Measurements from ENCODE around the gene PAK3. TPM values are rescaled to one million over a fixed set of nuclear protein-coding genes. Genes with fewer than 3 reads are reported as not detected.

PAK3 gene
- 1 to 10 TPM; 1.3 to 7.0 (median 4.0) TPM for total RNA-seq

DNA sequence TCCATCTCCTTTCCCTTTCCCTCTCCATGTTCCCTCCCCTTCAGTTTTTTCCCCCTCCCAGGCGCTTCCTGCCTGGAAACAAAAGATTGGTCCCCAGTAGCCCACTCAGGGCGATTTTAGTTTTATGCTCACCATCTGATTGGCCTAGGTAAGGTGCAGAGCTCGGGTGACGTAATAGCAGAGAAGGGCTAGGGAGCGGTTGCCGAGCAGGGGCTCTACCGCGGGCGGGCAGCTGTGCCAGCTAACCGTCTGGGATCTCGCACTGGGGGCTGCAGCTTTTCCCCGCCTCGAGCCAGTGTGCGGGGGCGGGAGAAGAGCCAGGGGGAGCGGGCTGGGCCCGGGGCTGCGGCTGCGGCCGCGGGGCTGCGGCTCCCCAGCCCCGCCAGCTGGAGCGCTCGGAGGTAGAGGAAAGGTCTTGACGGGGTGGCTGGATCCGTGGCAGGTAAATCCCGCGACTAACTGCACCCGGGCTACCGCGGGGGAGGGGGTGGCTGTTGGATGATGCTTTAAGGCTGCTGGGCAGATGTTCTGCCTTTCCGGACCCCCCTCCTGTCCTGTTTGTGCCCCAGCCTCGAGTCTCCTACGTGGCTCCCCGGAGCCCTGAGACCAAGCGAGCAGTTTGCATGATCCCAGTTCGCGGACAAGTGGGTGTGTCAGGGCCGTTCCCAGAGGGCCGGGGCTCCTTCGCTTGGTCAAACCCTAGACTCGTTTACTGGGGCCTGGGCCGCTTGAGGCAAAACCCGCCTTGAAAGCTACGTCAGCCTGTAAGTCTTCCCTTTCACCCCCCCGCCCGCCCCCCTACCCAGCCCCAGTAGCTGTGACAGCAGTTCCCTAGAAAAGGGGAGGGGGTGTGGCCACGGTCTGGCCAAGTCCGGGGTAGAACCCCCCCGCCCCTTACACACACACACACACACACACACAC is at the start of gene PAK3:
Gene PAK3 (plus strand): TSS at position 218 of the 922 bp plus-strand sequence. CDS start 26,913 bp downstream, outside the sequence.
- peak in 1 of 2 donors; percentile 18 for DNase-seq (ENCODE audit: low spot score in 2 of 2)
- 1 to 17% methylated on average over 19 to 50 of the region's 51 CpGs for WGBS, 2 donors
- intact Hi-C loops (cut with DNase I; ENCODE audit: low total_unique reads), result no loop called here
- H3K4me3 ChIP-seq (ENCODE audit: low read depth, poor library complexity, severe bottlenecking), result no peak within 1 kb of the TSS
- TF ChIP-seq, protein P1, sequence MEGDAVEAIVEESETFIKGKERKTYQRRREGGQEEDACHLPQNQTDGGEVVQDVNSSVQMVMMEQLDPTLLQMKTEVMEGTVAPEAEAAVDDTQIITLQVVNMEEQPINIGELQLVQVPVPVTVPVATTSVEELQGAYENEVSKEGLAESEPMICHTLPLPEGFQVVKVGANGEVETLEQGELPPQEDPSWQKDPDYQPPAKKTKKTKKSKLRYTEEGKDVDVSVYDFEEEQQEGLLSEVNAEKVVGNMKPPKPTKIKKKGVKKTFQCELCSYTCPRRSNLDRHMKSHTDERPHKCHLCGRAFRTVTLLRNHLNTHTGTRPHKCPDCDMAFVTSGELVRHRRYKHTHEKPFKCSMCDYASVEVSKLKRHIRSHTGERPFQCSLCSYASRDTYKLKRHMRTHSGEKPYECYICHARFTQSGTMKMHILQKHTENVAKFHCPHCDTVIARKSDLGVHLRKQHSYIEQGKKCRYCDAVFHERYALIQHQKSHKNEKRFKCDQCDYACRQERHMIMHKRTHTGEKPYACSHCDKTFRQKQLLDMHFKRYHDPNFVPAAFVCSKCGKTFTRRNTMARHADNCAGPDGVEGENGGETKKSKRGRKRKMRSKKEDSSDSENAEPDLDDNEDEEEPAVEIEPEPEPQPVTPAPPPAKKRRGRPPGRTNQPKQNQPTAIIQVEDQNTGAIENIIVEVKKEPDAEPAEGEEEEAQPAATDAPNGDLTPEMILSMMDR (IDR thresholded peaks at IDR 0.05), result no peak
- no peak for TF ChIP-seq POLR2A (IDR thresholded peaks at IDR 0.05)

DNA sequence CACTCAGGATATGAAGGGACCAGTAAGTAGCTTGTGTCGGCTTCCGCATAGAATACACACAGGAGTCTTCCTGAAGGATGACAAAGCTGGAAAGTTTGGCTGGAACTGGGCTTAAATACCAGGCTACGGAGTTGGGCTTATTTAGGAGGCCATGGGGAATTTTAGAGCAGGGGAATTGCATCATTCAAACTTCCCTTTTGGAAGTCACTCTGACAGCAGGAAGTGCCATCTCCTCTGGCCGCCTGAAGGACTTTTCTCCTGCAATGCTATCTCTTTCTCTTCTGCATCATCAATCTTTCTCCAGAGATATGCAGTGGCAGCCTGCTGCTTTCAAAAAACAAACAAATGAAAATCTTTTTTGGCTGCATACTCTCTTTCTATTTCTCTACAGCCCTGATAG is 48.4 kb upstream of the PAK3 start:
- intact Hi-C loops (cut with DNase I; ENCODE audit: low total_unique reads), result no loop called here
- no peak overlapping the region for H3K4me3 ChIP-seq (ENCODE audit: low read depth, poor library complexity, severe bottlenecking)
- DNase-seq (ENCODE audit: low spot score in 2 of 2), result peak in 1 of 2 donors; percentile 12
- WGBS, 2 donors, result 67 to 70% methylated on average over 4 of the region's 4 CpGs
- TF ChIP-seq POLR2A (IDR thresholded peaks at IDR 0.05), result no peak
- TF ChIP-seq, protein P1 (IDR thresholded peaks at IDR 0.05), result no peak

DNA sequence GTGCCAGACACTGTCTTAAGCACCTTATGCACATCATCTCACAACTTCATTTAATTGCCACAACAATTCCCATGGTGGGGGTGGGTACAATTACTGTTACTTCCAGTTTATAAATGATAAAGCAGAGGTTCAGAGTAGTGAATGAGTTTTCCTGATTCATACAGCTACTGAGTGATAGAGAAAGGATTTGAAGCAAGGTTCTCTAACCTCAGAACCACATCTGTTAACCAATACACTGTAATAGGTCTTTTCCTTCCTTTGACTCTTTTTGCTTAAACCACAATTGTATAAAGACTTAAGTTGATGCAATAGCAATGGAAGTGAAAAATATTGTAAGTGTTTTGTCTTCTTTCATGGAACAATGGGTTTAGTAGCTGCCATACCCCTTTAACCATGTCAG is 43.5 kb upstream of the PAK3 start:
- intact Hi-C loops (cut with DNase I; ENCODE audit: low total_unique reads), result no loop called here
- TF ChIP-seq, protein P1 (IDR thresholded peaks at IDR 0.05), result no peak
- no peak for TF ChIP-seq POLR2A (IDR thresholded peaks at IDR 0.05)
- H3K4me3 ChIP-seq (ENCODE audit: low read depth, poor library complexity, severe bottlenecking), result no peak overlapping the region
- no peak for DNase-seq (ENCODE audit: low spot score in 2 of 2)

DNA sequence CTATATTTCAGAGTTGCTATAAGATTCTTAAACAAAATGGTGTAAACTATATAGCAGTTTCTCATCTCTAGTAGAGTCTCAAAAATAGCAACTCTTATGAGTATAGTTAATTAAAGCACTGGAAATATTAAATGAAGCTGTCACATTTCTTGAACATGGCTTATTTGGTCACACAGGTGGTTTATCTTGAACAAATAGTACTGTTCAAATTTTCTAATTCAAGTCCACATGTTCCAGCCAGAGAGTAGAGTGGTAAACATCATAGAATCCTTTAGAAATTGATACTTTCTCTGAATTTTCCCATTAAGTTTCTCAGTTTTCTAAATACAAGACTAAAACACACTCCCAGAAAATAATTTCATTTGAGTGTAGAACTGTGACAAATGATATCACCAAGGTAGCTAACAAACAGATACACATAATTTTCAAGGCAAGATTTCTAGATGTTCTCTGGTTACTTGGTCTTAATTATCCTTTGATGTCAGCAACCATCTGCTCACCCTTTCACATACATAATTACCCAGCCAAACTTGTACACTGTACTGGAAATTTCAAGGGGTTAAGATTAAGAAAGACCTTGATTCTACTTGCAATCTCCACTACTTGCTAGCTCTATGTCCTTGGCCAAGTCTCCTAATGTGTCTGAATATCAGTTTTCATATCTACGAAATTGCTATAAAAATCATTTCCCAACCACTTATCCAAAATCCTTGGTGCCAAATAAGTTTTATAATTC is 24.3 kb upstream of the PAK3 start:
- no peak for DNase-seq (ENCODE audit: low spot score in 2 of 2)
- TF ChIP-seq, protein P1 (IDR thresholded peaks at IDR 0.05), result no peak
- TF ChIP-seq POLR2A (IDR thresholded peaks at IDR 0.05), result no peak
- intact Hi-C loops (cut with DNase I; ENCODE audit: low total_unique reads), result no loop called here
- WGBS, 2 donors, result 67 to 68% methylated on average over 1 of the region's 1 CpG
- H3K4me3 ChIP-seq (ENCODE audit: low read depth, poor library complexity, severe bottlenecking), result no peak overlapping the region

DNA sequence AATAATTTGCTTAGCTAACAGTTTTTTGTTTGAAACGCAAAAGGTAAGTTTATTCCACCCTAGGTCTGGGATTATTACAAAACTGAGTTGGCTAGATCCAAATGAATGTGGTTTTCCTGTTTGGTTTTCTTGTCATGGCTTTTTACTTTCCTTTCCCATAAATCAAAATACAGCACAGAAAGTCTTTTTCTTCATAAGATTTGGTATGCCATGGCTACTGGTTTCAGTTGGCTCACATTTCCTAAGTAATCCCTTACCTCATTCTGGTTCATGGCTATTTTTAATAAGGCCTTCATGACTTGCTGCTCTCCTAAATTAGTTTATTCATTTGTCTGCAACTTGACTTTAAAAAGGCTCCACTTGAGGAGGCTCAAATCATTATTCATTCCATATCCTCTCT is 12.9 kb upstream of the PAK3 start:
- DNase-seq (ENCODE audit: low spot score in 2 of 2), result no peak
- TF ChIP-seq, protein P1 (IDR thresholded peaks at IDR 0.05), result no peak
- TF ChIP-seq POLR2A (IDR thresholded peaks at IDR 0.05), result no peak
- 35 to 52% methylated on average over 1 of the region's 1 CpG for WGBS, 2 donors
- intact Hi-C loops (cut with DNase I; ENCODE audit: low total_unique reads), result no loop called here
- no peak overlapping the region for H3K4me3 ChIP-seq (ENCODE audit: low read depth, poor library complexity, severe bottlenecking)
